K562 (cell line): Measurements from ENCODE around the gene CSNK2A1. TPM values are rescaled to one million over a fixed set of nuclear protein-coding genes. Genes with fewer than 3 reads are reported as not detected.

Experiments
- ATAC-seq: fragments of 200-7000 bp; cut with Tn5 transposase; 3 replicates; pipeline ENCODE4 v1.9.1; 2020; ENCODE audit warnings: moderate library complexity
- BruUV-seq: library from RNA; stranded (reverse); fragments of 400-500 nt; replicated peaks from 2 replicates; lab custom pipeline; 2021; lab: Mats Ljungman, UMichigan
- CTCF ChIA-PET: fragments of 300-600 bp; formaldehyde crosslinking; extraction: SDS; loops from one replicate; lab custom pipeline; 2021; ENCODE audit warnings: low intra/inter-chr PET ratio; lab: Yijun Ruan, JAX
- POLR2A ChIA-PET: fragments of 300-600, 350-650 bp; sonication (Branson Sonifier 250); formaldehyde crosslinking; extraction: SDS; loops from one replicate; lab custom pipeline; 2021; ENCODE audit warnings: antibody characterized with exemption, inconsistent platforms; lab: Yijun Ruan, JAX
- DNase-seq, 4 experiments: peaks; one replicate each; pipeline versions ENCODE4 v3.0.0 to v3.0.0-alpha.2; 2011 to 2018; ENCODE audit warnings: low spot score in 3 of 4, mixed read lengths in 3 of 4; ENCODE audit errors: extremely low read depth in 1 of 4
- FAIRE-seq: peaks from 2 replicates; lab custom pipeline; 2011; peaks lifted over from hg19 to GRCh38; lab: Jason Lieb, UNC
- H2AFZ ChIP-seq: 2 replicates; pipeline ENCODE4 v1.6.0; 2011; ENCODE audit warnings: low read depth, low read length, control low read depth, inconsistent platforms
- H3K27ac ChIP-seq: fragments of 200-600 bp; 3 replicates; pipeline ENCODE4 v1.8.0; 2011; ENCODE audit warnings: low read depth, mild to moderate bottlenecking, control low read depth, inconsistent platforms, low read length, moderate library complexity, mixed read lengths; ENCODE audit errors: extremely low read depth
- H3K27me3 ChIP-seq, 2 experiments: fragments of 300-600 bp in 1 of 2; 2 replicates in 1 of 2; 3 replicates in 1 of 2; pipeline versions ENCODE4 v1.6.0 to v1.8.0; 2011; ENCODE audit warnings: inconsistent platforms in 2 of 2, low read length in 2 of 2, mild to moderate bottlenecking in 1 of 2, mixed read lengths in 1 of 2, moderate library complexity in 1 of 2; ENCODE audit not compliant: control insufficient read depth in 2 of 2, insufficient read depth in 2 of 2
- H3K36me3 ChIP-seq: fragments of 300-600 bp; 3 replicates; pipeline ENCODE4 v1.8.0; 2011; ENCODE audit warnings: mild to moderate bottlenecking, low read length, inconsistent platforms; ENCODE audit not compliant: control insufficient read depth, insufficient read depth
- H3K4me1 ChIP-seq, 2 experiments: fragments of 200-600 bp in 1 of 2; replicated peaks in 1 of 2; 2 replicates in 1 of 2; 3 replicates in 1 of 2; pipeline versions ENCODE4 v1.5.1 to v1.8.0; 2011; ENCODE audit warnings: inconsistent platforms in 2 of 2, low read length in 2 of 2, mild to moderate bottlenecking in 1 of 2, mixed read lengths in 1 of 2, moderate library complexity in 1 of 2; ENCODE audit not compliant: control insufficient read depth in 2 of 2, insufficient read depth in 2 of 2
- H3K4me2 ChIP-seq: 2 replicates; pipeline ENCODE4 v1.6.1; 2011; ENCODE audit warnings: low read length, control low read depth, inconsistent platforms, mixed read lengths; ENCODE audit not compliant: insufficient read depth
- H3K4me3 ChIP-seq: fragments of 200-600 bp; sonication (generic), shearing (Covaris generic); 2 replicates; pipeline ENCODE4 v1.5.1; 2016; ENCODE audit warnings: control low read depth, inconsistent platforms
- H3K79me2 ChIP-seq: fragments of 200-600 bp; 3 replicates; pipeline ENCODE4 v1.8.0; 2011; ENCODE audit warnings: low read length, inconsistent platforms; ENCODE audit not compliant: control insufficient read depth, insufficient read depth
- H3K9ac ChIP-seq, 2 experiments: 2 replicates each; pipeline versions ENCODE4 v1.6.0 to v1.6.1; 2011; ENCODE audit warnings: low read depth in 2 of 2, low read length in 2 of 2, control low read depth in 1 of 2, inconsistent platforms in 1 of 2, mild to moderate bottlenecking in 1 of 2, mixed read lengths in 1 of 2; ENCODE audit not compliant: insufficient read depth in 1 of 2
- H3K9me1 ChIP-seq: one replicate; pipeline ENCODE4 v1.6.0; 2011; ENCODE audit warnings: inconsistent platforms, mild to moderate bottlenecking, low read length, moderate library complexity; ENCODE audit not compliant: control insufficient read depth, insufficient read depth
- H3K9me3 ChIP-seq: replicated peaks from 2 replicates; pipeline ENCODE4 v1.5.1; 2011; ENCODE audit warnings: low read depth, low read length, inconsistent platforms; ENCODE audit not compliant: control insufficient read depth, insufficient read depth
- H4K20me1 ChIP-seq: replicated peaks from 2 replicates; pipeline ENCODE4 v1.6.1; 2011; ENCODE audit warnings: low read length, inconsistent platforms, mixed read lengths; ENCODE audit not compliant: control insufficient read depth, insufficient read depth
- GTF2F1 ChIP-seq: IDR thresholded peaks from 2 replicates; pipeline ENCODE4 v1.6.1; 2011; ENCODE audit warnings: low read depth, low read length, improper control_type of control experiment
- NR1H2 ChIP-seq: sonication (generic); formaldehyde crosslinking; IDR thresholded peaks from 2 replicates; pipeline ENCODE4 v1.4.0; 2020; ENCODE audit warnings: mild to moderate bottlenecking, missing genetic modification reagents
- PCBP2 ChIP-seq: fragments of 200-400 bp; formaldehyde crosslinking; IDR thresholded peaks from 2 replicates; pipeline ENCODE4 v1.6.1; 2018; ENCODE audit warnings: low read length, low read depth, mild to moderate bottlenecking, moderate library complexity; ENCODE audit not compliant: poor library complexity, severe bottlenecking
- PHF20 ChIP-seq: fragments of 450-650 bp; IDR thresholded peaks from 2 replicates; pipeline ENCODE4 v1.6.1; 2018; ENCODE audit not compliant: partially characterized antibody
- PRPF4 ChIP-seq: fragments of 200-400 bp; formaldehyde crosslinking; IDR thresholded peaks from one replicate; pipeline ENCODE4 v1.6.1; 2017; ENCODE audit warnings: low read length, low read depth, mild to moderate bottlenecking; ENCODE audit not compliant: insufficient read depth, poor library complexity, severe bottlenecking
- RBM14 ChIP-seq: fragments of 200-400 bp; formaldehyde crosslinking; IDR thresholded peaks from 2 replicates; pipeline ENCODE4 v1.6.1; 2018; ENCODE audit warnings: low read depth, mild to moderate bottlenecking, low read length, moderate library complexity, borderline replicate concordance; ENCODE audit not compliant: insufficient read depth
- RERE ChIP-seq: sonication (generic); formaldehyde crosslinking; IDR thresholded peaks from 2 replicates; pipeline ENCODE4 v1.8.0; 2023; ENCODE audit warnings: missing genetic modification reagents, mild to moderate bottlenecking, borderline replicate concordance
- SMAD3 ChIP-seq: fragments of 450-650 bp; formaldehyde crosslinking; conservative IDR thresholded peaks from 2 replicates; pipeline ENCODE4 v1.4.0; 2020; ENCODE audit warnings: mild to moderate bottlenecking
- USF2 ChIP-seq: sonication (generic); formaldehyde crosslinking; IDR thresholded peaks from 2 replicates; pipeline ENCODE4 v1.5.0; 2020; ENCODE audit warnings: missing genetic modification reagents
- YBX1 ChIP-seq: fragments of 450-650 bp; IDR thresholded peaks from 2 replicates; pipeline ENCODE4 v1.7.1; 2016; ENCODE audit warnings: mild to moderate bottlenecking
- ZNF668 ChIP-seq: fragments of 250-450 bp; sonication (Bioruptor Pico); IDR thresholded peaks from 2 replicates; pipeline ENCODE4 v1.8.0; 2022; ENCODE audit warnings: mild to moderate bottlenecking, inconsistent platforms
- ZNF76 ChIP-seq: fragments of 250-450 bp; sonication (Bioruptor Pico); IDR thresholded peaks from 2 replicates; pipeline ENCODE4 v1.4.0; 2020; ENCODE audit warnings: mild to moderate bottlenecking, moderate library complexity, borderline replicate concordance
- WGBS: fragments of 100-300 bp; shearing (Covaris generic); methylation state at CpG from one replicate; pipeline ENCODE4 v1.1.6; 2016; ENCODE audit warnings: low coverage, mixed read lengths; ENCODE audit not compliant: insufficient coverage; ENCODE audit errors: missing lambda C conversion rate; 5-methylcytosine and 5-hydroxymethylcytosine counted together
- in situ Hi-C: fragments of 300-500 bp; cut with MboI; formaldehyde crosslinking; loops from 4 replicates; pipeline ENCODE4 v1.15.0; 2018; ENCODE audit warnings: inconsistent platforms, mixed read lengths
- intact Hi-C: fragments of 100-400 bp; cut with micrococcal nuclease; formaldehyde crosslinking; loops from 2 replicates; pipeline ENCODE4 v1.14.2; 2022
- polyA plus RNA-seq, 8 experiments: library from polyadenylated mRNA; depleted of rRNA in 4 of 8; stranded (reverse) in 5 of 8; unstranded in 3 of 8; fragments of >200 nt; fragmentation: Nextera tagmentation in 2 of 8; fragmentation: Illumina TruSeq in 1 of 8; extraction: Ambion mirVana in 2 of 8; extraction: Trizol in 1 of 8; gene quantifications; 2 replicates each; pipeline versions ENCODE4 v1.2.1 to v1.2.3, GENCODE V29; 2011 to 2014; ENCODE audit warnings: inconsistent platforms in 1 of 8, missing spikeins in 1 of 8
- total RNA-seq, 7 experiments: library from RNA; depleted of rRNA in 6 of 7; stranded (reverse); fragments of >200 nt in 6 of 7; fragmentation: Illumina TruSeq in 2 of 7; extraction: Trizol in 2 of 7; gene quantifications; 2 replicates each; pipeline versions ENCODE4 v1.2.1 to v1.2.3, GENCODE V29; 2011 to 2021; ENCODE audit warnings: low replicate concordance in 1 of 7
- TF ChIP-seq, protein P1 (sequence below): sonication (generic); formaldehyde crosslinking; IDR thresholded peaks from 2 replicates; pipeline ENCODE4 v1.8.1; 2022; ENCODE audit warnings: missing genetic modification reagents

The CSNK2A1 gene
- total and polyA plus RNA-seq, 9 of the 15 experiments (the other 6 are each of a cell fraction or from before 2014, with no cell fraction given), result 71.0 to 251 (median 103) TPM

- ATAC-seq (no peak), FAIRE-seq (no peak), DNase-seq (no peak)
- Histone ChIP-seq H3K4me1 (peaks cover 0 to 8% of the 10 kb centered on the region in 2 experiments; a peak in 2 of 5 replicates), H3K4me3 (no peak overlapping the region), H3K4me2 (no peak overlapping the region), H2AFZ (no peak overlapping the region), H3K27me3 (no peaks in the 10 kb centered on the region), H3K9me1 (no peaks in the 10 kb centered on the region), H3K9ac (no peak overlapping the region), H4K20me1 (no peaks in the 10 kb centered on the region), H3K36me3 (no peaks in the 10 kb centered on the region), H3K27ac (no peak overlapping the region), H3K79me2 (no peaks in the 10 kb centered on the region), H3K9me3 (no peaks in the 10 kb centered on the region; the same call in 1 of the 2 replicates)
- CTCF ChIA-PET, result no interaction called here
- WGBS, result 50% methylated on average over 7 of the region's 7 CpGs
- no TSS peak for BruUV-seq
- intact Hi-C loops (no loop called here), in situ Hi-C loops (no loop called here)
- POLR2A ChIA-PET, result no interaction called here
- TF ChIP-seq RERE (CRISPR knock-in tag) (no peak), NR1H2 (CRISPR knock-in tag) (no peak), YBX1 (no peak), GTF2F1 (no peak), PCBP2 (no peak), ZNF668 (no peak), USF2 (CRISPR knock-in tag) (no peak), SMAD3 (CRISPR knock-in tag) (no peak), PRPF4 (no peak), PHF20 (no peak), RBM14 (no peak), ZNF76 (no peak)
- TF ChIP-seq, protein P1, sequence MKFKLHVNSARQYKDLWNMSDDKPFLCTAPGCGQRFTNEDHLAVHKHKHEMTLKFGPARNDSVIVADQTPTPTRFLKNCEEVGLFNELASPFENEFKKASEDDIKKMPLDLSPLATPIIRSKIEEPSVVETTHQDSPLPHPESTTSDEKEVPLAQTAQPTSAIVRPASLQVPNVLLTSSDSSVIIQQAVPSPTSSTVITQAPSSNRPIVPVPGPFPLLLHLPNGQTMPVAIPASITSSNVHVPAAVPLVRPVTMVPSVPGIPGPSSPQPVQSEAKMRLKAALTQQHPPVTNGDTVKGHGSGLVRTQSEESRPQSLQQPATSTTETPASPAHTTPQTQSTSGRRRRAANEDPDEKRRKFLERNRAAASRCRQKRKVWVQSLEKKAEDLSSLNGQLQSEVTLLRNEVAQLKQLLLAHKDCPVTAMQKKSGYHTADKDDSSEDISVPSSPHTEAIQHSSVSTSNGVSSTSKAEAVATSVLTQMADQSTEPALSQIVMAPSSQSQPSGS (CRISPR knock-in tag), result no peak
Observed at GRCh38 chr20:584971-585301, 41.3 kb upstream of the CSNK2A1 start.
